ENCODE results near the gene SCFD2.

DNA sequence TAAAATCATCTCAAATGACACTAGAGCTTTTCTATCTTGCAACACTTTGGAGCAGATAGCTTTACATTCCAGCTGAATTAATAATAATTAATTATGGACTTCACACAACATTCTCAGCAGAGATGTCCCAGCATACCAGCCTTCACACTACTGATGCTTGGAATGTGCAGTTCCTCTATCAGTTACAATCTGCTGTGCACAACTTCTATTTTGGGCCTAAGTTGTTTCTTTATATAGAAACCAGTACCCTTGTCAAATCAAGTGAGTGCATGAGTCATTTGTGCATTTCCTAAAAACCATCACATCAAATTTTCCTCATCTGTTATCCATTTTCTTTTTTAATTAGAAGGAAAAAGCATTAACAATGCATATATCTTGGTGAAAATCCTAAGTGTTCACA, 512.5 kb downstream of the SCFD2 start:
- no peak for TF ChIP-seq EZH2 (IDR thresholded peaks at IDR 0.05; ENCODE audit: low read length, unreplicated experiment)
- TF ChIP-seq, protein P1, sequence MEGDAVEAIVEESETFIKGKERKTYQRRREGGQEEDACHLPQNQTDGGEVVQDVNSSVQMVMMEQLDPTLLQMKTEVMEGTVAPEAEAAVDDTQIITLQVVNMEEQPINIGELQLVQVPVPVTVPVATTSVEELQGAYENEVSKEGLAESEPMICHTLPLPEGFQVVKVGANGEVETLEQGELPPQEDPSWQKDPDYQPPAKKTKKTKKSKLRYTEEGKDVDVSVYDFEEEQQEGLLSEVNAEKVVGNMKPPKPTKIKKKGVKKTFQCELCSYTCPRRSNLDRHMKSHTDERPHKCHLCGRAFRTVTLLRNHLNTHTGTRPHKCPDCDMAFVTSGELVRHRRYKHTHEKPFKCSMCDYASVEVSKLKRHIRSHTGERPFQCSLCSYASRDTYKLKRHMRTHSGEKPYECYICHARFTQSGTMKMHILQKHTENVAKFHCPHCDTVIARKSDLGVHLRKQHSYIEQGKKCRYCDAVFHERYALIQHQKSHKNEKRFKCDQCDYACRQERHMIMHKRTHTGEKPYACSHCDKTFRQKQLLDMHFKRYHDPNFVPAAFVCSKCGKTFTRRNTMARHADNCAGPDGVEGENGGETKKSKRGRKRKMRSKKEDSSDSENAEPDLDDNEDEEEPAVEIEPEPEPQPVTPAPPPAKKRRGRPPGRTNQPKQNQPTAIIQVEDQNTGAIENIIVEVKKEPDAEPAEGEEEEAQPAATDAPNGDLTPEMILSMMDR (conservative IDR thresholded peaks at IDR 0.05; ENCODE audit: low read depth, low read length) = no peak
- no peak for TF ChIP-seq EZH2phosphoT487 (IDR thresholded peaks at IDR 0.05; ENCODE audit: borderline replicate concordance, low read length)

Data from PC-3 (cell line).